ENCODE measurements around the gene VAV2.

The VAV2 gene

GRCh38 chr9:133918111-133918813 lies 73.9 kb downstream of the VAV2 start:
- no peak overlapping the region for H3K4me3 ChIP-seq (ENCODE audit: low read depth, low read length)
- DNase-seq (ENCODE audit: low read depth) = no peak
- TF ChIP-seq CTCF (IDR thresholded peaks at IDR 0.05; ENCODE audit: insufficient read depth, low read depth, low read length, missing control alignments) = no peak

GRCh38 chr9:133917375-133917774 lies 74.7 kb downstream of the VAV2 start:
- DNase-seq (ENCODE audit: low read depth) = no peak
- TF ChIP-seq CTCF (IDR thresholded peaks at IDR 0.05; ENCODE audit: insufficient read depth, low read depth, low read length, missing control alignments) = no peak
- H3K4me3 ChIP-seq (ENCODE audit: low read depth, low read length) = no peak overlapping the region

- no peak for DNase-seq (ENCODE audit: low read depth)
- H3K4me3 ChIP-seq (ENCODE audit: low read depth, low read length) = no peak overlapping the region
- no peak for TF ChIP-seq CTCF (IDR thresholded peaks at IDR 0.05; ENCODE audit: insufficient read depth, low read depth, low read length, missing control alignments)
Observed at GRCh38 chr9:133916159-133916541, 76.0 kb downstream of the VAV2 start.

- no peak for DNase-seq (ENCODE audit: low read depth)
- TF ChIP-seq CTCF (IDR thresholded peaks at IDR 0.05; ENCODE audit: insufficient read depth, low read depth, low read length, missing control alignments) = no peak
- no peak overlapping the region for H3K4me3 ChIP-seq (ENCODE audit: low read depth, low read length)
Observed at GRCh38 chr9:133915534-133916158, 76.5 kb downstream of the VAV2 start.

GRCh38 chr9:133914442-133915342 lies 77.4 kb downstream of the VAV2 start:
- no peak for DNase-seq (ENCODE audit: low read depth)
- H3K4me3 ChIP-seq (ENCODE audit: low read depth, low read length) = no peak overlapping the region
- no peak for TF ChIP-seq CTCF (IDR thresholded peaks at IDR 0.05; ENCODE audit: insufficient read depth, low read depth, low read length, missing control alignments)

- no peak for TF ChIP-seq CTCF (IDR thresholded peaks at IDR 0.05; ENCODE audit: insufficient read depth, low read depth, low read length, missing control alignments)
- DNase-seq (ENCODE audit: low read depth) = no peak
Observed at GRCh38 chr9:133913571-133914369, 78.4 kb downstream of the VAV2 start.

More at GRCh38 chr9:133913571-133914369, 78.4 kb downstream of the VAV2 start:
- H3K4me3 ChIP-seq (ENCODE audit: low read depth, low read length) = no peak overlapping the region
